ENCODE results near the gene MORN1.

DNA sequence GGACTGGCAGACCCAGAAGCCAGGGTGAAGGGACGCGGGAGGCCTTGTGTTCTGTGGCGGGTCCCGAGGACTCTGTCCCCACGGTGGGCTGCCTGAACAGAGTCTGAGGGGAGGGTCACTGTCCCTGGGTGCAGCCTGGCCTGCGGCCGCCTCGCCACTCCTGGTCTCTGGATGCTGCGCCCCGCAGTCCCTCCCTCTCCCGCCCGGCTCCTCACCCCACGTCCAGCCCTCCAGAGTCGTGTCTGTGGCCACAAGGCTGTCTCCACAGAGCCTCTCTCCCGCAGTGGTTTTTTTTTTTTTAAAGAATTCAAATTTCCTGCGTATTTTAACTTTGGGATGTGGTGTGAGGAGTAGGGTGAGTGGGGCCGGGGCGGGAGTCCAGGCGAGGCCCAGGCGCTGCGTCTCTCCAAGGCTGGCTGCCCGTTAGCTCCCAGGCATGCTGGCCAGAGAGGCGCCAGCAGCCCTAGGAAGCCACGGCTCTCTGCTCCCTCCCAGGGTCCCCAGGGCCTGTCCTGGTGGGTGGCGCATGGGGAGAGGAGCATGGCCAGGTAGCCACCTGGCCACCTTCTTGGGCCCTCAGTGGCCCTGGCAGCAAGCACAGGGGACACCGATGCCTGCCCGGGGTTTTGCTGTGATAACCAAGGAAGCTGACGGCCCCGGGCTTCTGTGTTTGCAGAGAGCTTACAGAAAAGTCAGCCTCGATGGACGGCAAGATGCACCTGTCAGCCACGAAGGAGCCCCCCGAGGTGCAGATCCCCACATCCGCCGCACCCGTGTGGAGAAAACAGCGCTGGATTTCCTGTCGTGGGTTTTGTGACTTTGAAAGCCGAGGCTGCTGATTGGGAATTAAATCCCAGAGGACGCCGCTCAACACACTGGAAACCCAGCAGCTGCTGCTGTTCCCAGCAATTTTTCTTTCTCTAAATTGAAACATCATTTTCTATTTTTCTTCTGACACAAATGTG lies 72.8 kb downstream of the MORN1 start:
- TF ChIP-seq EZH2phosphoT487 (IDR thresholded peaks at IDR 0.05; ENCODE audit: low read depth, severe bottlenecking, unreplicated experiment) = no peak
- TF ChIP-seq, protein P1, sequence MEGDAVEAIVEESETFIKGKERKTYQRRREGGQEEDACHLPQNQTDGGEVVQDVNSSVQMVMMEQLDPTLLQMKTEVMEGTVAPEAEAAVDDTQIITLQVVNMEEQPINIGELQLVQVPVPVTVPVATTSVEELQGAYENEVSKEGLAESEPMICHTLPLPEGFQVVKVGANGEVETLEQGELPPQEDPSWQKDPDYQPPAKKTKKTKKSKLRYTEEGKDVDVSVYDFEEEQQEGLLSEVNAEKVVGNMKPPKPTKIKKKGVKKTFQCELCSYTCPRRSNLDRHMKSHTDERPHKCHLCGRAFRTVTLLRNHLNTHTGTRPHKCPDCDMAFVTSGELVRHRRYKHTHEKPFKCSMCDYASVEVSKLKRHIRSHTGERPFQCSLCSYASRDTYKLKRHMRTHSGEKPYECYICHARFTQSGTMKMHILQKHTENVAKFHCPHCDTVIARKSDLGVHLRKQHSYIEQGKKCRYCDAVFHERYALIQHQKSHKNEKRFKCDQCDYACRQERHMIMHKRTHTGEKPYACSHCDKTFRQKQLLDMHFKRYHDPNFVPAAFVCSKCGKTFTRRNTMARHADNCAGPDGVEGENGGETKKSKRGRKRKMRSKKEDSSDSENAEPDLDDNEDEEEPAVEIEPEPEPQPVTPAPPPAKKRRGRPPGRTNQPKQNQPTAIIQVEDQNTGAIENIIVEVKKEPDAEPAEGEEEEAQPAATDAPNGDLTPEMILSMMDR (IDR thresholded peaks at IDR 0.05; ENCODE audit: poor library complexity) = no peak
- TF ChIP-seq EZH2 (IDR thresholded peaks at IDR 0.05; ENCODE audit: borderline replicate concordance) = no peak

Measured in hepatocyte (in vitro differentiated cells).